SKM-1 treated with dmso at 0.1 percent for 144 hours (cell line): ENCODE measurements around the gene RPIA.
"Not testable (repeated sequence)": the region's sequence is repeated elsewhere in the genome, so short reads cannot be mapped to it uniquely, and the experiment has no call there.

Experiments
- DNase-seq: peaks from one replicate; lab custom pipeline; 2025; ENCODE audit not compliant: unreplicated experiment; lab: John Stamatoyannopoulos, UW

Gene RPIA

GRCh38 chr2:88765889-88766481, 74.5 kb downstream of the RPIA start:
- not testable (repeated sequence) for DNase-seq

DNA sequence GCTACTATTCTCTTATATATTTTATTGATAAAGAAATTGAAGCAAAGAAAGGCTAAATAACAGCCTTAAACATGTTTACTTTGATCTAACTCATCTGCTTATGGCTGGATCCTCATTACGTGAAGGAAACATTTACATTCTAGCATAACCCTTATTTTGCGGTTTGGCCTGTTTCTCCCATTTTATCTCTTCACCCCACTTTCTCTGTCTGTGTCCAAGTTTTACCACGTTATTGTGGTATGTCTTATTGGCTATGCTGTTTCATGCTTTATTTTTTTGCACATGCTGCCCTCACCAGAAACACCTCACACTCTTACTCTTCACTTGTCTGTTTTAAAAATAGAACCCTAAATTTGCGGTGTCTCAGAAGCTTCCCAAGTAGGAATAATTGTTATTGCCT, 78.5 kb downstream of the RPIA start:
- DNase-seq = no peak

DNA sequence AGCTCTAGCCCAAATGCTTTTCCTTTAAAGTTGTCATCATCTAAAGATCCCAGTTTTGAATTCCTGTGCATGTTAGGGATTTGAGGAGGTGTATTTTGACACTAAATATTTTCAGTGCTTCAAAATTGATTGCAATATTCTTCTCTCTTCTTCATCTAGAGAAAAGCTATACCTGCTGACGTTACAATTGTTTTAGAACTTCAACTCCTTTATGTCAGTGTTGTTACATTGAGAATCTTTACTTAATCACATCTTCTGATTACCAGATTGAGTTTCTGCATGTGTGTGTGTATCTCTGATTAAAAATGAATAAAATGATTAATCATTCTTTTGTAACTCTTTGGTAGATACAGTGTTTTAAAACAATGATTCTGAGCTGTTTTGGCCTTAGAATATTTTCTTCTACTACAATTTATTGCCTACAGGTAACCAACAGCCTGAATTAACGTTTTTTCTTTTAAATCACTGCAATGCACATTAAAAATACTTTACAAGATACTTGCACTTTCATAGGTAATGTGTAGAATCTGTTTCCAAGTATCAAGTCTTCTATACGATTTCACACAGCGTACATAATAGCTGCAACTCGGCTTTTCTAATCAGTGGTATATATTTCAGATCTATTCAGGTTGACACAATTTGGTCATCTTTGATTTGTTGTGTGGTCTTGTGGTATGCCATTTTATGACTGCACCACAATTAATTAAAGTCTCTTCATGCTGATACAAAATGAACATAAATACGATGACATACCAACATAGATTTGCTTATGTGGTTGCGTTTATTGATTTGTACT, 82.0 kb downstream of the RPIA start:
- not testable (repeated sequence) for DNase-seq

DNA sequence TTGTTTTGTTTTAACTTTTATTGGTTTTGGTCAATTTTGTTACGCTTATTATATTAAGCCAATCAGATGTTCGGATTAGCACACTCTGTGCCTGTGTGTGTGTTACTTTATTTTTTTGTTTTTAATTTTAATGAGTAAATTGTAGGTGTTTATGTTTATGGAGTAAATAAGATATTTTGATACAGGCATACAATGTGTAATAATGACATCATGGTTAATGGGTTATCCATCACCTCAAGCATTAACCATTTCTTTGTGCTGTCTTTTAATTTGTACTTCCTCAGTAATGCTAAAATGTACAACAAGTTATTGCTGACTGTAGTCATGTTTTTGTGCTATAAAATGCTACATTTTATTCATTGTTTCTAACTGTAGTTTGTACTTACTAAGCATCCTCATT, 97.7 kb downstream of the RPIA start:
- not testable (repeated sequence) for DNase-seq

- DNase-seq = not testable (repeated sequence)
These were observed 104.5 kb downstream of the RPIA start for GRCh38 chr2:88795932-88796331.

DNA sequence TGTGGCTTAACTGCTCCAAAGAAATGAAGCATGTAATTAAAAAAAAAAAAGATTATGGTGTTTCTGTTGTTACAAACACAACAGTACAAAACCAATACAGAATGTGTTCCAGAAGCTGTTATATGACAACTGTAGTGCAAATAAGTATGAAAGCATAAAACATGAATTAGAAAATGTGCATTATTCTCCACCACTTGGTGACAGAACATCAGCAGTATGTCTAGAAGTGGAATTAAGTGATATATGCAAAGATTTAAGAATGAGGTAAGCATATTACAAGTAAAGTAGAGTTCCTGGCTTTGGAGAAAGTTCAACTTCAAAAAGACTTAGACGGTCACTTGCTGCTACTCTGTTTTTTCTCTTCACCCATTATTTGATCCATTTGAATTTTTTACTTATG, 105.0 kb downstream of the RPIA start:
- not testable (repeated sequence) for DNase-seq

GRCh38 chr2:88797164-88797563, 105.7 kb downstream of the RPIA start:
- not testable (repeated sequence) for DNase-seq
